Activated CD4-positive, alpha-beta memory T cell treated with anti-CD3 and anti-CD28 coated beads for 36 hours (primary cell): Measurements from ENCODE around the gene SH3BGRL2. TPM values are rescaled to one million over a fixed set of nuclear protein-coding genes. Genes with fewer than 3 reads are reported as not detected.

Experiments used
- CTCF ChIA-PET: fragments of 350-600 bp; sonication (Branson Sonifier 250); formaldehyde crosslinking; loops from one replicate; lab custom pipeline; 2021; ENCODE audit warnings: antibody characterized with exemption, inconsistent platforms; lab: Charles Lee
- POLR2A ChIA-PET: fragments of 350-600 bp; sonication (Branson Sonifier 250); formaldehyde crosslinking; loops from one replicate; lab custom pipeline; 2021; ENCODE audit warnings: antibody characterized with exemption; lab: Charles Lee
- DNase-seq: peaks from one replicate; pipeline ENCODE4 v3.0.0-alpha.2; 2020
- H3K27ac Mint-ChIP-seq: one replicate; pipeline ENCODE4 v1.8.0; 2021; ENCODE audit warnings: mixed read lengths
- H3K27me3 Mint-ChIP-seq: one replicate; pipeline ENCODE4 v1.8.0; 2021; ENCODE audit warnings: mixed read lengths
- H3K36me3 Mint-ChIP-seq: one replicate; pipeline ENCODE4 v1.8.0; 2021; ENCODE audit warnings: mixed read lengths
- H3K4me1 Mint-ChIP-seq: one replicate; pipeline ENCODE4 v1.8.0; 2021; ENCODE audit warnings: low read depth, mixed read lengths
- H3K4me3 Mint-ChIP-seq: one replicate; pipeline ENCODE4 v1.8.0; 2021; ENCODE audit warnings: mild to moderate bottlenecking, mixed read lengths
- H3K9me3 Mint-ChIP-seq: one replicate; pipeline ENCODE4 v1.8.0; 2021; ENCODE audit warnings: mixed read lengths
- intact Hi-C: fragments of 100-400 bp; cut with micrococcal nuclease; formaldehyde crosslinking; loops from one replicate; pipeline ENCODE4 v1.15.1; 2023
- total RNA-seq, 2 experiments: library from RNA; stranded (reverse); gene quantifications; one replicate each; pipeline ENCODE4 v1.2.3, GENCODE V29; 2021

SH3BGRL2 gene
- total RNA-seq, 2 experiments from 2014 or later: 0.05 to 0.12 TPM

- POLR2A ChIA-PET: no interaction called here
- H3K27me3 Mint-ChIP-seq: peaks cover 4% of the 10 kb centered on the region
- CTCF ChIA-PET: interaction anchor here (1.2 kb wide), 1 partner anchor 140 kb away, joined by 4 read pairs; no protein-coding TSS in a partner anchor
- no peak for DNase-seq
- intact Hi-C loops: loop anchor here (5.0 kb wide), 1 partner anchor 156 kb away; no protein-coding TSS in a partner anchor
- H3K4me3 Mint-ChIP-seq: no peak overlapping the region
- H3K4me1 Mint-ChIP-seq: no peaks in the 10 kb centered on the region
- H3K27ac Mint-ChIP-seq: no peak overlapping the region
- no peaks in the 10 kb centered on the region for H3K36me3 Mint-ChIP-seq
- H3K9me3 Mint-ChIP-seq: no peaks in the 10 kb centered on the region
These were observed 80.0 kb downstream of the SH3BGRL2 start for GRCh38 chr6:79711167-79711566.

DNA sequence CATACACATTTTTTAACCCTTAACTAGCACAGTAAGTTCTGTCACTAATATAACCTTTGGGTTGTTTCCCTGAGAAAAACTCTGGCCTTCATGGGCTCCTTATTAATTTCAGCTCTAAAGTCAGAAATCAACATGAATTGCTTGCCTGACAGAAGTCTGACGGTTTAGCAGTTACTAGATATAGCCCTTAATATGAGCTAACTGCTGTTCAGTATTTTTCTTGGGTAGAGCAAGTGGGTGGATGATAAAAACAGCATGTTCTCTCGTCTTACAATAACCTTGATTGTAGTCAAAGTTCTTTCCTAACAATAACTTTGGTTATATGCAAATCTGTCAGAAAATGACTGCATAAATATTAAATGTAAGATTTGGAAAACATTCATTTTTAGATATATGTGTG is 81.0 kb downstream of the SH3BGRL2 start:
- DNase-seq: no peak
- Mint-ChIP-seq H3K36me3 (no peaks in the 10 kb centered on the region), H3K4me3 (no peak overlapping the region), H3K27ac (no peak overlapping the region), H3K4me1 (no peaks in the 10 kb centered on the region), H3K27me3 (peaks cover 4% of the 10 kb centered on the region), H3K9me3 (no peaks in the 10 kb centered on the region)
- intact Hi-C loops: loop anchor here (5.0 kb wide), 1 partner anchor 155 kb away; no protein-coding TSS in a partner anchor
- POLR2A ChIA-PET: no interaction called here
- CTCF ChIA-PET: interaction anchor here (1.2 kb wide), 1 partner anchor 141 kb away, joined by 4 read pairs; no protein-coding TSS in a partner anchor

DNA sequence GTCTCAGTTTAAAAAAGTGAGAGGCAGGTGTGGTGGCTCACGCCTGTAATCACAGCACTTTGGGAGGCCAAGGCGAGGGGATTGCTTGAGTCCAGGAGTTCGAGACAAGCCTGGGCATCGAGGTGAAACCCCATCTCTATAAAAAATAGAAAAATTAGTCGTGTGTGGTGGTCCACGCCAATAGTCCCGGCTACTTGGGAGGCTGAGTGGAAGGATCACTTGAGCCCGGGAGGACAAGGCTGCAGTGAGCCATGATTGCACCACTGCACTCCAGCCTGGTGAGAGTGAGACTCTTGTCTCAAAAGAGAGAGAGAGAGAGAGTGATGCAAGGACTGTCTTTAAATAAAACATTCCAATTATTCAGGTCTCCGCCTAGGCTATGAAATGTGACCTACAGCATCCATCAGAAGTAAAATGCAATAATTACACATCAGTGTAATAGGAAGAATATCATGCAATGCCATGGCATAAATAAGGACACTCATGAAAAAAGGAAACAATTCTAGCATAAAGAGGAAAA is 81.5 kb downstream of the SH3BGRL2 start:
- ChIA-PET POLR2A (no interaction called here), CTCF (interaction anchor here (0.9 kb wide), 1 partner anchor 144 kb away, joined by 3 read pairs; no protein-coding TSS in a partner anchor)
- H3K36me3 Mint-ChIP-seq: no peaks in the 10 kb centered on the region
- H3K4me3 Mint-ChIP-seq: no peak overlapping the region
- H3K4me1 Mint-ChIP-seq: no peaks in the 10 kb centered on the region
- no peaks in the 10 kb centered on the region for H3K9me3 Mint-ChIP-seq
- intact Hi-C loops: loop anchor here (1.0 to 5.0 kb wide), 2 partner anchors 142 to 155 kb away; no protein-coding TSS in a partner anchor
- peaks cover 4% of the 10 kb centered on the region for H3K27me3 Mint-ChIP-seq
- H3K27ac Mint-ChIP-seq: no peak overlapping the region
- DNase-seq: no peak

DNA sequence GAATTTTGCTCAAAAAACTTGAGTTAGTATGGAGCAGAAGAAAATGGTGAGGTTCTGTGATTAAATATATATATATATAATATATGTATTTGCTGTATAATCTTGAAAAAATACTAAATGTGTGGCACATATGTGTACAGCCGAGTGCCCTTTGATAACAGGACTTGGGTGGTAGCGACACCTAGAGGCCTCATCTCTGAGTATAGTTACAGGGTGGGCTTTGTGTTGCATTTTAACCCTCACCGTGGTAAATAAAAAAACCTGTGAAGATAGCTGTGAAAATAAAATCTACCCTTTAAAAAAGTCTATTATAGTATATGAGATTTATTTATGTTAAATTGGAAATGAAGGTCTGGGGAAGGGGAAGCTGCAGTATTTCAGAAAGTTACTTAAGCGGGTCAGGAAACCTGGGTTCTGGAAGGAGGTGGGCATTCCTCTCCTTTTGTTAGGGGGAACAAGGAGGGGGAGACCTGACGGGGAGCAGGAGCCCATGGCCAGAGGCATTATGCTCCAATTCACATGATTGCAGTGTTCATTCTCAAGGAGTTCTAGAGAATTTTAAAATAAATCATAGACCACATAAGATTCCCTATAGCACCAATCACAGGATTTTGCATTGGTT is 82.7 kb downstream of the SH3BGRL2 start:
- H3K4me3 Mint-ChIP-seq: no peak overlapping the region
- H3K27me3 Mint-ChIP-seq: peaks cover 3% of the 10 kb centered on the region
- H3K4me1 Mint-ChIP-seq: no peaks in the 10 kb centered on the region
- ChIA-PET POLR2A (no interaction called here), CTCF (interaction anchor here (0.7 to 2.2 kb wide), 6 partner anchors 9 to 169 kb away, joined by 3 to 8 read pairs (median 4); no protein-coding TSS in a partner anchor)
- H3K27ac Mint-ChIP-seq: no peak overlapping the region
- no peaks in the 10 kb centered on the region for H3K36me3 Mint-ChIP-seq
- intact Hi-C loops: loop anchor here (1.0 to 5.0 kb wide), 2 partner anchors 144 to 153 kb away; no protein-coding TSS in a partner anchor
- peak; percentile 43 for DNase-seq
- H3K9me3 Mint-ChIP-seq: no peaks in the 10 kb centered on the region

DNA sequence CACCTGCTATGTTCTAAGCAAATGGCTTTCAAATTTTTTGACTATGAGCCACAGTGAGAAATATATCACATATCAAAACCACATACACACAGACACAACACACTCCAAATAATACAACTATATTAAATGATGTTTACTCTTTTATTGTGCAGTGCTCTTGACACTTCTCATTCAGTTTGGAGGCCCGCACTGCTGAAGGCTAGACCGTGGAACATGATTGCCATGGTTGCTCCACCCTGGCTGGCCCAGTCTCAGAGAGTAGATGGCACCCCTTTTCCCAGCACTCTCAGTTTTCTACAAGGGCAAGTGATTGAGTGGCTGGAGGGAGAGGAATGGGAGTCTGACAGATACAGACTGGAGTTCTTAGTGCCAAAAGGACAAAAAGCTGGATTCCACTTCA is 86.9 kb downstream of the SH3BGRL2 start:
- intact Hi-C loops: no loop called here
- ChIA-PET POLR2A (no interaction called here), CTCF (interaction anchor here (1.0 kb wide), 1 partner anchor 147 kb away, joined by 3 read pairs; no protein-coding TSS in a partner anchor)
- no peak for DNase-seq
- Mint-ChIP-seq H3K27me3 (peaks cover under 1% of the 10 kb centered on the region), H3K9me3 (no peaks in the 10 kb centered on the region), H3K4me1 (peaks cover 3% of the 10 kb centered on the region), H3K4me3 (no peak overlapping the region), H3K27ac (no peak overlapping the region), H3K36me3 (no peaks in the 10 kb centered on the region)

DNA sequence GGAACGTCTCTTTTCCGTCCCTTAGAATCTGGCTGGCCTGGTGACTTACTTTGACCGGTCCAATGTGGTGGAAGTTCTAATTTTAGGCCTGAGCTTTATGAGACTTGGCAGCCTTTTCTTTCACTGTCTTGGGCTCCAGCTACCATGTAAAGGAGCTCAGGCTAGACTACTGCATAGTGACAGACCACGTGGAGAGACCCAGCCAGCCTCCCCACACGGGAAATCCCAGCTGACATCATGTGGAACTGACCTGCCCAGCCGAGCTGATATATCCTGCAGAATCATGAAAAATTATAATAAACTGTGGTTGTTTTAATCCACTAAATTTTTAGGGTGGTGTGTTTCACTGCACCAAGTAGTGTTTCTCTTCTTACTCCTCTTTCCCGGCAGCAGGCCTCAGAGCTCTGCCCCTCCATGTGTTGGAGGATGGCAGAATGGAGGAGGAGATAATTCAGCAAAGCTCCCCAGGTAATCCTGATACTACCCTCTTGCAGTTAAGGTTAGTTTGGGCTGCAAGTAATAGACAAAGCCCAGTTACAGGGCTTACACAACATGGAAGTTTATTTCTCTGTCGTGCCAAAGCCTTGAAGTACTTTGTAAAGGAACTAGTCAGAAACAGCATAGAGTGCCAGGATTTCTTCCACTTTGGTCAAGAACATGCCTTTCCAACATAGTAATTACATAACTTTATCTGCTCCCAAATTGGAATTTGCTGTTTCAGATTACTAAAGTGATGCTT is 87.5 kb downstream of the SH3BGRL2 start:
- intact Hi-C loops: no loop called here
- no peak overlapping the region for H3K4me3 Mint-ChIP-seq
- no peak overlapping the region for H3K27ac Mint-ChIP-seq
- H3K9me3 Mint-ChIP-seq: no peaks in the 10 kb centered on the region
- POLR2A ChIA-PET: no interaction called here
- peaks cover 3% of the 10 kb centered on the region for H3K4me1 Mint-ChIP-seq
- CTCF ChIA-PET: no interaction called here
- H3K36me3 Mint-ChIP-seq: no peaks in the 10 kb centered on the region
- H3K27me3 Mint-ChIP-seq: no peaks in the 10 kb centered on the region
- no peak for DNase-seq

- Mint-ChIP-seq H3K36me3 (no peaks in the 10 kb centered on the region), H3K27me3 (no peaks in the 10 kb centered on the region), H3K4me1 (peaks cover 3% of the 10 kb centered on the region), H3K9me3 (no peaks in the 10 kb centered on the region), H3K4me3 (no peak overlapping the region), H3K27ac (no peak overlapping the region)
- DNase-seq: no peak
- intact Hi-C loops: no loop called here
- ChIA-PET CTCF (no interaction called here), POLR2A (no interaction called here)
These were observed 88.3 kb downstream of the SH3BGRL2 start for GRCh38 chr6:79719248-79719960.

DNA sequence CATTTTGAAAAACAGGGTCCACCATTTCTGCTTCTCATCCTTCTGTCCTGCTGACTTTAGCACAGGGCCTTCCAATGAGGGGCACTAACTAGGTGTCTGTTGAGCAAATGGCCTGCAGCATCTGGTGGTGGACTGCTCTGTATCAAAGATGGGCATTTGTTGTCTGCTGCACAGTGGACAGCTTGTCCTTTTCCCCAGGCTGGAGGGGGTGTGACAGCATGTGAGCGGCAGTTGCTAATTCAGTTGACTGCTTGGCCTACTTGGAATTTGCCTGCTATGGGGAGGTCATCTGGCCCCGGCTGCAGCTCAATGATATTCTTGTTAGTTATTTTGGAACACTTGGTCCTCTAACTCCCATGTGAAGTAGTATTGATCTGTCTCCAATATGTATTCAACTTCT is 93.7 kb downstream of the SH3BGRL2 start:
- CTCF ChIA-PET: no interaction called here
- Mint-ChIP-seq H3K27me3 (peaks cover 3% of the 10 kb centered on the region), H3K4me3 (no peak overlapping the region), H3K9me3 (no peaks in the 10 kb centered on the region), H3K36me3 (no peaks in the 10 kb centered on the region), H3K4me1 (no peaks in the 10 kb centered on the region), H3K27ac (no peak overlapping the region)
- POLR2A ChIA-PET: no interaction called here
- no peak for DNase-seq
- intact Hi-C loops: no loop called here

- Mint-ChIP-seq H3K36me3 (no peaks in the 10 kb centered on the region), H3K4me3 (no peak overlapping the region), H3K9me3 (no peaks in the 10 kb centered on the region), H3K4me1 (no peaks in the 10 kb centered on the region), H3K27ac (no peak overlapping the region), H3K27me3 (peaks cover 14% of the 10 kb centered on the region)
- DNase-seq: no peak
- CTCF ChIA-PET: no interaction called here
- POLR2A ChIA-PET: no interaction called here
- intact Hi-C loops: no loop called here
These were observed 100.3 kb downstream of the SH3BGRL2 start for GRCh38 chr6:79731471-79731870.

- peaks cover 10% of the 10 kb centered on the region for H3K27me3 Mint-ChIP-seq
- no peak overlapping the region for H3K27ac Mint-ChIP-seq
- no peaks in the 10 kb centered on the region for H3K36me3 Mint-ChIP-seq
- intact Hi-C loops: no loop called here
- H3K4me1 Mint-ChIP-seq: no peaks in the 10 kb centered on the region
- POLR2A ChIA-PET: no interaction called here
- DNase-seq: no peak
- CTCF ChIA-PET: no interaction called here
- no peaks in the 10 kb centered on the region for H3K9me3 Mint-ChIP-seq
- no peak overlapping the region for H3K4me3 Mint-ChIP-seq
These were observed 102.3 kb downstream of the SH3BGRL2 start for GRCh38 chr6:79733388-79733787.

DNA sequence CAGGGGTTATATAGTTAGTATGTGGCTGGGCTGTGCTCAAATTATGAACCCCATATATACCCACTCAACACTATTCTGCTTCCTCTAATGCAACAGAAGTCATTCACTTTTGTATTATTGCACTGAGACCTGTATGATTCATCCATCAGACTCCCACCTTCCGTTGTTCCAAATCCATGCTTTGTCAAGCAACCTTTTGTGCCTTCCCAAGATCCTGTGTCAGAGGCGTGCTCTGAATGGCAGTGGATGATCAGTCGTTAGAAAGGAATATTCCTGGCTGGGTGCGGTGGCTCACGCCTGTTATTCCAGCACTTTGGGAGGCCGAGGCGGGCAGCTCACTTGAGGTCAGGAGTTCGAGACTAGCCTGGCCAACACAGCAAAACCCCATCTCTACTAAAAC is 103.2 kb downstream of the SH3BGRL2 start:
- no peak overlapping the region for H3K4me3 Mint-ChIP-seq
- CTCF ChIA-PET: no interaction called here

DNA sequence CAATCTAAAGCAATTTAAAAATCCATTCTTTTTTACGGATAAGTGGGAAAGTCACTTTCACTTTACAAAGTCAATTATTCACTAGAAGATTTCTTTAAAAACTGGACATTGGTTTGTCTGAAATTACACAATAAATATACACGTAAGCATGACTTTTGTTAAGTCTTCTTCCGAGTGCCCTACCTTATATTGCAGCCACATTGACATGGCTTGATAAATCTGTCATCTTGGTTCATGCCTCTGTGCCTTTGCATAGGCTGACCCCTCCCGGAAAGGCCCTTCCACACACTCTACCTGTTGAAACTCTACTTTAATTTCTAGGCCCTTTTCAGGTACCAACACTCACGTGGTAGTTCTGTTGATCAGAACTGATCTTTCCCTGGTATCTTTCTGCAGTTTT is 104.1 kb downstream of the SH3BGRL2 start:
- intact Hi-C loops: no loop called here
- Mint-ChIP-seq H3K27me3 (peaks cover 9% of the 10 kb centered on the region), H3K36me3 (no peaks in the 10 kb centered on the region), H3K9me3 (no peaks in the 10 kb centered on the region), H3K4me3 (no peak overlapping the region), H3K4me1 (no peaks in the 10 kb centered on the region), H3K27ac (no peak overlapping the region)
- POLR2A ChIA-PET: no interaction called here
- DNase-seq: no peak
- CTCF ChIA-PET: no interaction called here

More for the DNA sequence above, 103.2 kb downstream of the SH3BGRL2 start:
- Mint-ChIP-seq H3K27me3 (peaks cover 10% of the 10 kb centered on the region), H3K4me1 (no peaks in the 10 kb centered on the region), H3K9me3 (no peaks in the 10 kb centered on the region), H3K36me3 (no peaks in the 10 kb centered on the region), H3K27ac (no peak overlapping the region)
- intact Hi-C loops: no loop called here
- POLR2A ChIA-PET: interaction anchor here (0.6 kb wide), 1 partner anchor 49 kb away, joined by 3 read pairs; no protein-coding TSS in a partner anchor
- no peak for DNase-seq
